ENCODE results near the gene SORBS2.

Gene SORBS2

DNA sequence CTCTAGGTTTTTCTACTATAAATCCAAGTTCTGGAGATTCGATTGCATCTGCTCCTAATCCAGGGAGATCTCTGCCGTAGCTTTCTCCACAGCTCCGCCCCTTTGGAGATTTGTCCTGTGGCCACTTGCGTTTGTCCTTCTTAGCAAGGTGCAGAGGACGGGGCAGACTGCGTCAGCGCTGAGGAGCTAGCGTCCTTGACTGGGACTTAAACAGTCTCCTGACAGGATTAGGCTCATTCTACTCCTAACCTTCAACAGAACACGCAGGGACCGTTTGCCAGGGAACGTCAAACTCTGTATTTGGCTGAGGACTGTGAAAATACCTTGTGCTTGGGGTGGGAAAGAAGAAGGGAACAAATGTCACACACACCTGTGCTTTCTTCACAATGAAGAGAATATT is 38.6 kb downstream of the SORBS2 start:
- no peak for DNase-seq (ENCODE audit: low read depth in 3 of 3)

DNA sequence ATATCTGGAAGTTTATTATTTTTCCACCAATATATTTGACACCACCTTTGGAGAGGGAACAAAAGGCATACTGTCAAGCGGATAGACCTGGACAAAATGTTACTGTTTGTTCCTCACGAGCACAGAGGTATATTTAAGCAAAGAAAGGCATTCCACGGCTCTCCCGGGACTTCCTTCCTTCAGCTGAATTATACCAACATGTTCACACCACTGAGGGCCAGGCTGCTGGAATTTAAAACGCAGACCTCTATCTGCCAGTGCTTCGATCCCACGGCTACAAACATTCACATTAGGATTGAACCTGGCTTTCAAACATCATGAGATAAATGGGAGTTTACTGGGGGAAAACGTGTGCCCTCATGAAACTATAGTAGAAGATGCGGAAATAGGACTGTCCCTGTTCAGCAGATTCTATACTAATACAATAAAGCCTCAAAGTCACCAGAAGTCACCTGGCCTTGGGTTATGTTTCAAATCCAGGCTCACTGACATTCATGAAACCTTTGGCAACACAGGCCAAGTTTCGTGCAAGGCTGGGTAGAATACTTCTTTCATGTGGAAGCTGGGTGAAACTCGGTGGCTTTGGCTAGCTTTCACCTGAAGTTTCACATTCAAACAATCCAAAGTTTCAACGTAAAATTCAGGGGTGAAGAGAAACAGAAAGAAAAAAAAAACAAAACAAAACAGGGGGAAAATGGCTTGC is 39.5 kb downstream of the SORBS2 start:
- no peak for DNase-seq (ENCODE audit: low read depth in 3 of 3)

DNA sequence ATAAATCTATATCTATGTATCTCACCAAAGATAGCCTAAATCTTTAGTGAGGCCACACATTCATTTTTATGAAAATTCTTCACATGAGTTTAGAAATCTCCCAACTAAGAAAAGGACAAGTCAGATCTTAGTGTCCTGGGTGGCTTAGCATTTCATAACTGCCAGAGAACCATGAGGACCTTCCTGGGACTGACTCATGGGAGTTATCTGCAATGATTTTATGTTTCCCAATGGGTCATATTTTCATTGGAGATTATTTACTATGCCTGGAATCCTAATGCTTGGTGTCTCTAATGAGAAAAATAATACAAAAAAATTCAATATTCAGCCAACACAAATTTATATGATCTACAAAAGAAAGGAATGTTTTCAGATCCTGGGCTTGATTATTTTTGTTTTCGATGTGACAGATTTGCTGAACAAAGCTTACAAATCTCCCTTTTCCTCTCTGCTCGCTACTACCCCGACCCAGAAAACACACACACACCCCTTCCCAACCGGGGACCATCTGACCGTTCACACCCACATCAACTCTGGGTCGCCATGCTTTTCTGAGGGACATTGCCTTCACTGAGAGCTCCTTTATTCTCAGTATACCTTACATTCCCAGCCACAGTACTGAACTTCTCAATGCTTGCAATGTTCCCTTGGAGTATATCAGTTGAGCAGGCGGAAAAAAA is 40.1 kb downstream of the SORBS2 start:
- DNase-seq (ENCODE audit: low read depth in 3 of 3) = no peak

DNA sequence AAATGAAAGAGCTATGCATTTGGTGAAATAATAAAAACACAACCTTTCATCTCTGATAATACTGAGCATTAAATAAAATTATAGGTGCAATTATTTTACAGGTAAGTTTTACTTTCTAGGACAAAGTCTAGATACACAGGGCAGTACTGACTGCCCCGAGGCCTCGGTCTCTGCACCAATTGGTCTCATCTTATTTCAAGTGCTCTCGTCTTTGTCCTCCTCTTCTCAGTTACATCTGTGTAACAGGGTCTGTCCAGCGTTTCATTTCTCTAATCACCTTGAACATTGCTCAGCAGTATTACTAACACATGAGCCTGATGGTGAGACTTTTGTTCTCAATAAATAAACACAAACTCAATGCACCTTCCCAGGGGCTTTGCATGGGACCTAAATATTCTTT is 44.5 kb downstream of the SORBS2 start:
- no peak for DNase-seq (ENCODE audit: low read depth in 3 of 3)

DNA sequence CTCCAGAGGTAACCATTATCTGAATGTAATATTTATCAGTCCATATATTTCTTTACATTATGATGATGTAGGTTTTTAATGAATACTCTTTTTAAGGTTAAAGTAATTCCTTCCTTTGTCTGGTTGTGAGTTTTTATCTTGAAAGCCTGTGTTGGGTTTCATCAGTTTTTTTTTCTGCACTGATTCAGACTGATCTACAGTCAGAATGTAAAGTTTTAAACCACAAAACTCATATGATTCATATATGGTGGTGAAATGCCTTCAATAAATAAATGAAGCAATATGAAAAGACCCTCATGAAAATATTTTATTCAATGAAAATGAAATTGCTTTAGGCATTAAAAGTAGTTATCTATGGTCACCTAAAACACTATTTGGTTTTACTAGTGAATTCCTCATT is 47.1 kb downstream of the SORBS2 start:
- DNase-seq (ENCODE audit: low read depth in 3 of 3) = no peak

DNA sequence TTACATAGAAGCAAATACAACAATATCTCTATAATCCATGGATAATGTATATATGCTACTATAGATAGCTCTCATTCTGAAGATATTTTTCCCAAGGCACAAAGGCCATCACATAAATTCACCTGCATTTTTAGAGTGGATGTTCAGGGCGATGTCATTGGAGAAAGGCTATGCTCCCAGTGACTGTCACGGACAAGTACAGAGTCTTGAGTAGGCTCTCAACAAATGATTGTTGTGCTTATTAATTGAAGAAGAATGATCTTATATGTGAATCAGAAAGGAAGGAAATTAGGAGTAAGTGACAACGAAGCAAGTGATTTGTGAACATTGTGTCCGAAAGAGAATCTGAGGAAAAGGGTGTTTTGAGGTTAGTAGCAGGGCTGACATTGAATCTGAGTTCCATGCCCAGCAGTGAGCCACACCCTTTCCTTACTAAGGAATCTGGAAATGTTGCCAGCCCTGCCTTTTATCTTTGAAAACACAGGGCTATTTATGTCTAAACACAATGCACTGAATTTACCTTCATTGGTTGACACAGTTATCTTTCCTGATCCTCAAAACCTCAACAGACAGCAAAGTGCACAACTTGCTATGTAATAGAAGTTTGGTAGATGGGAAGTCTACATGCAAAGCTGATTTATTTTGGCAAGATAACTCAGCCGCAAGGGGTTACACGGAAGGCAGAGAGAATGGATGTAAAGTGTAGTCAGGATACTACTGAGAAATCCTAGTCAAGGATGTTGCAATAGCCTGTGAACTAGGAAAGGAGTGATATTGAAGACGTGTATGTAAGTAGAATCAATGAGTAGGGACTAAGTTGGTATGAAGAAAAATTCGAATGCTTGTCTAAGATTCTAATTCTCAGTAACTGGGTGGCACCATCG is 50.4 kb downstream of the SORBS2 start:
- no peak for DNase-seq (ENCODE audit: low read depth in 3 of 3)

DNA sequence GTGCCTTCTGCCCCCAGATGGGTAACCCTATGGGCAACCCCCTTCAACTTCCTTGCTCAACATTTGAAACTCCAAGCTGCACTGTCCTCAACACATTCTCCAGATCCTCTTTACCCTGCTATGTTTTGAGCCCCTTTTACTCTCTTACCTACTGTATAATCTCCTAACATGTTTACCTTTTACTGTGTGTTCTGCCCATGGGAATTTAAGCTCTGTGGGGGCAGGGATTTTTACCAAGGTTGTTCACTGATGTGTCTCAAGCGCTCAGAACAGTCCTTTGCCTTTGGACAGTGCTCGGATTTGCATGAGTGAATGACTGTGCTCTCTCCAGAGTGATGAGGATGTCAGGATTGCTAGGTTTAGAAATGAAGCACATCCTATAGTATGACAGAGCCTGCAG is 53.2 kb downstream of the SORBS2 start:
- DNase-seq (ENCODE audit: low read depth in 3 of 3) = no peak

GRCh38 chr4:185755451-185755850 is 56.5 kb downstream of the SORBS2 start:
- no peak for DNase-seq (ENCODE audit: low read depth in 3 of 3)

DNA sequence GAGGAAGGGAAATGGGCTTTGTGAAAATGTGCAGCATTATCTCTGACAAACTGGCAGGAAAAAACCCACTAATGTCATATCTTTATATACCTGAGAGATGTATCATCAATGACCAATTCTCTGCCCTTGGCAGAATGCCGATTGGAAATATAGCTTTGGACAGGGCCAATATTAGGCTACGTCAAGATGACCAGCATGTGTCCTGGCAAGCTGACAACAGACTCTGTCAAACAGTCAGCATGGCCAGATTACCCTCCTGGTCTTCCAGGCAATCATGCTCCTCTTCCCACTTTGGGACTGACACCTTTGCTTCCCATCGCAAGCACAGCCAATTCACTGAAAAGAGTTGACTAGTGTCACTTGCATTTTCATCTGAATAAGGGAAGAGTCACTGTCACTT is 57.0 kb downstream of the SORBS2 start:
- no peak for DNase-seq (ENCODE audit: low read depth in 3 of 3)

- DNase-seq (ENCODE audit: low read depth in 3 of 3) = no peak
Measured at GRCh38 chr4:185752872-185753271, 59.1 kb downstream of the SORBS2 start.

DNA sequence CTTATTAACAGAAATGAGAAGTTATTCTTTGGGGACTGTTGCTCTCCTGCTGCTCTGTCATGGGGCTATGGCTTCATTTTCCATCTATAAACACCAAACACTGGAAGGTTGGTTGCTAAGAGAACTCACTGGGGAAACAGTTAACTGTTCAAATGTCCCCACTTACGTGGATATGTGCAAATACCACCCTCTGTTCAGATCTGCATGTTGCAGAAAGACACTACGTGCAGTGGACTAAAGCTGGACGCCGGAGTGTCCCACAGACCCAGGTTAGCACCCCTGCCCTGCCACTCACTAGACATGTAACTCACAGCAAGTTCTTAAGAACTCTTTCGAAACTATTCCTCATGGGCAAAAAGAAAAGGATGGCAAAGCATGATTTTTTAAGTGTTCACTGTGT is 62.1 kb downstream of the SORBS2 start:
- DNase-seq (ENCODE audit: low read depth in 3 of 3) = no peak

- no peak for DNase-seq (ENCODE audit: low read depth in 3 of 3)
Measured at GRCh38 chr4:185748901-185749390, 63.0 kb downstream of the SORBS2 start.

DNA sequence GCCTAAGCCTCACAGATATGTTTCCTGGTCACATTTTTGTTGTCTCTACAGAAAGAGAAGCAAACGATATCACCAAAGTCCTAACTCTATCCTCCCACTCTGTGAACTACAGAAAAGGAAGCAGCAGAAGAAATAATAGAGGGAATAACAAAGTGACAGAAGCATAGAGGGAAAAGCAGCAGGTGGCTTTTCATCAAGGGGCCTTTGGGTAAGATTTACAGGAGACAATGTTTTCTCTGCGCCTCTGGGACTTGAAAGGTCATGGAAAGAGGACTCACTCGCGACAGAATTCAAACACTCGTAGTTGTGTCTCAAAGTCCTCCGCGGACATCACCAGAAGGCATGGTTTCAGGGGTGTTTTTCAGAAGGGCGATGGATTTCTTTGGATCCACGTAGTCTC is 66.1 kb downstream of the SORBS2 start:
- DNase-seq (ENCODE audit: low read depth in 3 of 3) = no peak

DNA sequence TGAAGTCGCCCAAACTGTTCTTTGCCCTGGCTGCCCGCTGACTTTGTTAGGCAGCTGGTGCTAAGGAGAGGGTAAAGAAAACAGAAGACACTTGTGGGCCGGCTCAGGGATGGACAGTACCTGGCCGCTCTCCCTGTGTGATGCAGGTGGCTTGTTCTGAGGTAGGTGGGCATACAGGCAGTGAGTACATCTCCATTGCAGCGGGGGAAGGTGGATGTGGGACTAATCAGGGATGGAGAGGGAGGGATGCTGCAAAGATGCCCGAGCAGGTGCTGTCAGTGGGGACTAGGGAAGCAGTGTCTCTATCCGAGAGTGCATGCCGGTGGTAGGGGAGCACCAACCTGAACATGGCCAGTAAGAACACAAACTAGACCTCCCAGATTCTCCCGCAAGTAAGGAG is 67.0 kb downstream of the SORBS2 start:
- no peak for DNase-seq (ENCODE audit: low read depth in 3 of 3)

DNA sequence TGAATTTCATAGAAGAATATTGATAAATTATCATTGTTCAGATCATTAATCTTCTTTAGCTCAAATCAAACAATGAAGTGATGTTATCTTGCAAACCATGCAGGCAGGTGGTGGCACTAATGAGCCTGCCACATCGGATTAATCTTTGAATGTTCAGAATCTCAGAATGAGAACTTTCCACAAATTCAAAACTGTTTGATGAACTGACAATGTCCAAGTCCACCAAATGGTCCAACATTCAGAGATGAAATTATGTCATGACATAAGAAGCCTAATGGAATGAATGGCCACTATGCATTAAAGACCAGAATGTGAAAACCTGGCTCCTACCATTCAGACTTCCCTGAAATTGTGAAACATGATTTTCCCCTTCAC is 67.5 kb downstream of the SORBS2 start:
- no peak for DNase-seq (ENCODE audit: low read depth in 3 of 3)

DNA sequence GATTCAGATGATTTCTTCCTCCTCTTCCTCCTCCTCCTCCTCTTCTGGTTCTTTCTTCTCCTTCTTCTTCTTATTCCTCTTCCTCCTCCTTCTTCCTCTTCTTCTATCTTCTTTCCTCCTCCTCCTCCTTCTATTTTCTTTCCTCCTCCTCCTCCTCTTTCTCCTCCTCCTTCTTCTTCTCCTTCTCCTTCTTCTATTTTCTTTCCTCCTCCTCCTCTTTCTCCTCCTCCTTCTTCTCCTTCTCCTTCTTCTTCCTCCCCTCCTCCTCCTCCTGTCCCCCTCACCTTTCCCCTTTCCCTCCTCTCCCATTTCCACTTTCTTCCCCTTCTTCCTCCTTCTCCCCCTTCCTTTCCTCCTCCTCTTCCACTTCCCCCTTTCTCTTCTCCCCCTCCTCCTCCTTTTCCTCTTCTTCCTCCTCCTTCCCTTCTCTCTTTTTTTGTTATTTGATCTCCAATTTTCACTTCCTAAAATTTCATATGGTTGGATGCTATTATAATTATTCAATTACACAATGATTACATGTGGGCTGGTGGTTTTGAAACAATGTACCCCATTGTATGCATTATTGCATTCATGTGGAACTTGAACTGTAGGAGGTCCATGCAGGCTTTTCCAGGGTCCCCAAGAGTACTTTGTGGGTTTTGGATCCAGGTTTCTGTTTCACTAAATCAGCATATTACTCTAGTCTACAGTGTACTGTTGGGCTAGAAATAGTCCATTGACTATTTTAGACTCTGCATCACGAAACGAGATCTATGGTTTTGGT is 68.1 kb downstream of the SORBS2 start:
- no peak for DNase-seq (ENCODE audit: low read depth in 3 of 3)

GRCh38 chr4:185742766-185743165 is 69.2 kb downstream of the SORBS2 start:
- no peak for DNase-seq (ENCODE audit: low read depth in 3 of 3)

GRCh38 chr4:185741795-185742194 is 70.2 kb downstream of the SORBS2 start:
- DNase-seq (ENCODE audit: low read depth in 3 of 3) = no peak

DNA sequence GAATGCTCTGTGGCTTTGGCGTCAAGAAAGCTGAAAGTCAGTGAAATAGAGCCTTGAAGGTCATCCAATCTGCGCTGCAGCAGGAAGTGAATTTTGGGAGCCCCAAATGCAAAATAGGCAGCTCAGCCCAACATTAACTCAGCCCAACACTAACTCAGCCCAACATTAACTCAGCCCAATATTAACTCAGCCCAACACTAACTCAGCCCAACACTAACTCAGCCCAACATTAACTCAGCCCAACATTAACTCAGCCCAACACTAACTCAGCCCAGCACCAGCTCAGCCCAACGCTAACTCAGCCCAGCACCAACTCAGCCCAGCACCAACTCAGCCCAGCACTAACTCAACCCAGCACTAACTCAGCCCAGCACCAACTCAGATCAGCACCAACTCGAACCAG is 71.5 kb downstream of the SORBS2 start:
- no peak for DNase-seq (ENCODE audit: low read depth in 3 of 3)

- DNase-seq (ENCODE audit: low read depth in 3 of 3) = no peak
Measured at GRCh38 chr4:185738820-185739219, 73.2 kb downstream of the SORBS2 start.

- DNase-seq (ENCODE audit: low read depth in 3 of 3) = no peak
Measured at GRCh38 chr4:185738038-185738552, 73.9 kb downstream of the SORBS2 start.
